Tibial nerve (tissue), 4 donors: ENCODE measurements around the gene QSOX2.

Source experiments
- EP300 ChIP-seq, 2 donors: sonication (generic); formaldehyde crosslinking; IDR thresholded peaks; one replicate each; pipeline ENCODE4 v1.6.1; 2017; ENCODE audit warnings: antibody characterized with exemption in 2 of 2, mild to moderate bottlenecking in 1 of 2
- TF ChIP-seq, protein P1 (sequence below), 5 experiments: fragments of 200-600 bp in 3 of 5; fragments of 450-650 bp in 2 of 5; sonication (generic) in 3 of 5; IDR thresholded peaks; one replicate each; pipeline ENCODE4 v1.5.1; 2016 to 2019; ENCODE audit warnings: antibody characterized with exemption in 5 of 5, mild to moderate bottlenecking in 3 of 5, moderate library complexity in 2 of 5

DNA sequence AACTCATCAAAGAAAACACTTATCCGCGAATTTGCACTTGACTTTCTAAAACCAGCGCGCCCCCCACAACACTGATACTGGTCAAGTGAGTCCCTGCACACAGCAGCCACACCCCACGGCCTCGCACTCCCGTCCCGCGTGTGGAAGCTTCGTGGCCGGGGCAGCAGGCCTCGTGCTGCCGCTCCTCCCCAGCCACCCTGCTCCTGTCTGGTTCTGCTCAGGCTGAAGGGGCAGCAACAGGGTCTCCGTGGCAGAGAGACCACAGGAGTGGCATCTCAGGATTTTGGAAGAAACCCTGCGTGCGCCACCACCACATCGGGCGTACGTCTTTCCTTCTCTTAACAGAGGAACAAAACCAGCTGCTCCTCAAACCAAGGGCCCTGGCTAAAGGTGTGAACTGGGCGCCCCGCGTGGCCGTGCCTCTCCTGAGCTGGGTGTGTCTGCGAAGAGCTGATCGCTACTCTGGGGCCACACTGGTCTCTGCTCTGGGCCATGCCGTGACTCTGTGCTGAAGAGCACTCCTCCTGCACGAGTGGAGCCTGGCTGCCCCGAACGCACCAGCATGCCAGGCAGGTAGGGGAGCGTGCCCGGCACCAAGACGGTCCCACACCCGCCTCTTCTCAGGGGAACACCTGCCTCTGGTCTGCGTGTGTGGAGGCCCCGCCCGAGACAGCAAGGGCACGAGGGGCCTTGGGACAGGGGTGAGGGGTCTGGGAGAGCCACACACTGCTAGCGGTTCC lies 23.3 kb downstream of the QSOX2 start:
- no peak for TF ChIP-seq EP300 (IDR thresholded peaks at IDR 0.05)
- TF ChIP-seq, protein P1, sequence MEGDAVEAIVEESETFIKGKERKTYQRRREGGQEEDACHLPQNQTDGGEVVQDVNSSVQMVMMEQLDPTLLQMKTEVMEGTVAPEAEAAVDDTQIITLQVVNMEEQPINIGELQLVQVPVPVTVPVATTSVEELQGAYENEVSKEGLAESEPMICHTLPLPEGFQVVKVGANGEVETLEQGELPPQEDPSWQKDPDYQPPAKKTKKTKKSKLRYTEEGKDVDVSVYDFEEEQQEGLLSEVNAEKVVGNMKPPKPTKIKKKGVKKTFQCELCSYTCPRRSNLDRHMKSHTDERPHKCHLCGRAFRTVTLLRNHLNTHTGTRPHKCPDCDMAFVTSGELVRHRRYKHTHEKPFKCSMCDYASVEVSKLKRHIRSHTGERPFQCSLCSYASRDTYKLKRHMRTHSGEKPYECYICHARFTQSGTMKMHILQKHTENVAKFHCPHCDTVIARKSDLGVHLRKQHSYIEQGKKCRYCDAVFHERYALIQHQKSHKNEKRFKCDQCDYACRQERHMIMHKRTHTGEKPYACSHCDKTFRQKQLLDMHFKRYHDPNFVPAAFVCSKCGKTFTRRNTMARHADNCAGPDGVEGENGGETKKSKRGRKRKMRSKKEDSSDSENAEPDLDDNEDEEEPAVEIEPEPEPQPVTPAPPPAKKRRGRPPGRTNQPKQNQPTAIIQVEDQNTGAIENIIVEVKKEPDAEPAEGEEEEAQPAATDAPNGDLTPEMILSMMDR (IDR thresholded peaks at IDR 0.05) = no peak
